Measurements from ENCODE around the gene ACSM6.

DNA sequence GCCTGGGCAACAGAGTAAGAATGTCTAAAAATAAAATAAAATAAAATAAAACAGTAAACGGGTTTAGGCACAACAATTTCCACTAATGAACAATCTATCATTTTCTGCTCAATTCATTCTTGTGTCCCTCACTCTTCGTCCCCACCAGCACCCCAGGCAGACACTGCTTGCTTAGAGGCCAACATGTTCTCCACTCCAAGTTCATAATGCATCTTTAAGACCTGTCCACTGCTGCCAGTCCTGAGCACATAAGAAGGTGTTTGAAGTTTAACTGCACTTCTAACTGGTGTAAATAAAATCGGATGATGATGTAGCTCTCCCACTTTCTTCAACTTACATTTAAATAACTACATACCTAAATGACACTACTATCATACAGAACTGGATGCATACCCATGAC lies 83.6 kb downstream of the ACSM6 start:
- TF ChIP-seq CTCF (IDR thresholded peaks at IDR 0.05) (no peak), POLR2A (IDR thresholded peaks at IDR 0.05) (no peak), EP300 (IDR thresholded peaks at IDR 0.05) (no peak), POLR2AphosphoS5 (IDR thresholded peaks at IDR 0.05) (no peak)

Measured in upper lobe of left lung (tissue), 4 donors.